ENCODE measurements around the gene EIF4A3. TPM values are rescaled to one million over a fixed set of nuclear protein-coding genes. Genes with fewer than 3 reads are reported as not detected.

The EIF4A3 gene
- total and polyA plus RNA-seq, 9 of the 15 experiments (the other 6 are each of a cell fraction or from before 2014, with no cell fraction given) = 62.7 to 171 (median 127) TPM

DNA sequence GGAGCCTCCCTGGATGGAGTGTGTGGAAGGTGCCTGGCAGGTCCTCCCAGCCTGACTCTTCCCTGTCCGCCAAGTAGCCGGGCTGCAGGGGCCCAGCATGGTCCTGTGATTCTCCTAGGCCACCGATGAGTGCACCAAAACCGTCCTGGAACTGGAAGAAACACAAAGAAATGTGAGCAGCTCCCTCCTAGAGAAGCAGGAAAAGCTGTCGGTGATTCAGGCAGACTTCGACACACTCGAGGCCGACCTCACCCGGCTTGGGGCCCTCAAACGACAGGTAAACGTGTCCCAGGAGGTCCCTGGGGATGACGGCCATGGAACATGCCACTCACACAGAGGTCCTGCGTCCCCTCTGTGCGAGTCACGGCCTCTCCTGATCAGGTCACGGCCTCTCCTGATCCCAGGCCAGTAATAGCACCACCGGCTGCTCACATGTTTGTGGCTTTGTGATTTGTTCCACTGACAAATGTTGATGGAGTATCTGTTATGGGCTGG is 49.8 kb downstream of the EIF4A3 start:
- ChIA-PET POLR2A (interaction anchor here (0.6 kb wide), 1 partner anchor 724 kb away, joined by 4 read pairs; no protein-coding TSS in a partner anchor), CTCF (ENCODE audit: low intra/inter-chr PET ratio) (no interaction called here)
- no TSS peak for BruUV-seq (replicated peaks)
- H3K4me1 ChIP-seq (replicated peaks in 1 of 2; ENCODE audit: control insufficient read depth in 2 of 2, insufficient read depth in 2 of 2, low read length in 2 of 2) = peaks cover 3 to 32% of the 10 kb centered on the region in 2 experiments; a peak in 4 of 5 replicates
- H3K27me3 ChIP-seq (ENCODE audit: control insufficient read depth in 2 of 2, insufficient read depth in 2 of 2, low read length in 2 of 2) = peaks cover 21 to 44% of the 10 kb centered on the region in 2 experiments; a peak in 4 of 5 replicates
- H2AFZ ChIP-seq (ENCODE audit: low read depth, low read length) = no peak overlapping the region
- no peak overlapping the region for H3K27ac ChIP-seq (ENCODE audit: extremely low read depth, low read depth, low read length)
- no peaks in the 10 kb centered on the region for H3K9me1 ChIP-seq (ENCODE audit: control insufficient read depth, insufficient read depth, low read length)
- FAIRE-seq (no peak), DNase-seq (ENCODE audit: extremely low read depth in 1 of 4, low spot score in 3 of 4) (no peak), ATAC-seq (no peak)
- intact Hi-C loops (cut with micrococcal nuclease) (no loop called here), in situ Hi-C loops (cut with MboI) (no loop called here)
- 10% methylated on average over 17 of the region's 17 CpGs for WGBS (ENCODE audit: insufficient coverage, low coverage, missing lambda C conversion rate)
- H3K9me3 ChIP-seq (replicated peaks; ENCODE audit: control insufficient read depth, insufficient read depth, low read depth, low read length) = no peaks in the 10 kb centered on the region
- no peak overlapping the region for H3K4me2 ChIP-seq (ENCODE audit: insufficient read depth, low read length)
- no peak overlapping the region; a peak in 1 of 4 replicates for H3K9ac ChIP-seq (ENCODE audit: insufficient read depth in 1 of 2, low read depth in 2 of 2, low read length in 2 of 2)
- H4K20me1 ChIP-seq (replicated peaks; ENCODE audit: control insufficient read depth, insufficient read depth, low read length) = no peaks in the 10 kb centered on the region
- TF ChIP-seq PHTF2 (CRISPR knock-in tag; IDR thresholded peaks at IDR 0.05) = no peak
- no peak for TF ChIP-seq MEF2D (tag; conservative IDR thresholded peaks at IDR 0.05; ENCODE audit: low read depth)
- no peak for TF ChIP-seq ZSCAN32 (CRISPR knock-in tag; IDR thresholded peaks at IDR 0.05)
- no peak for TF ChIP-seq ZNF3 (CRISPR knock-in tag; IDR thresholded peaks at IDR 0.05)
- TF ChIP-seq, protein P1, sequence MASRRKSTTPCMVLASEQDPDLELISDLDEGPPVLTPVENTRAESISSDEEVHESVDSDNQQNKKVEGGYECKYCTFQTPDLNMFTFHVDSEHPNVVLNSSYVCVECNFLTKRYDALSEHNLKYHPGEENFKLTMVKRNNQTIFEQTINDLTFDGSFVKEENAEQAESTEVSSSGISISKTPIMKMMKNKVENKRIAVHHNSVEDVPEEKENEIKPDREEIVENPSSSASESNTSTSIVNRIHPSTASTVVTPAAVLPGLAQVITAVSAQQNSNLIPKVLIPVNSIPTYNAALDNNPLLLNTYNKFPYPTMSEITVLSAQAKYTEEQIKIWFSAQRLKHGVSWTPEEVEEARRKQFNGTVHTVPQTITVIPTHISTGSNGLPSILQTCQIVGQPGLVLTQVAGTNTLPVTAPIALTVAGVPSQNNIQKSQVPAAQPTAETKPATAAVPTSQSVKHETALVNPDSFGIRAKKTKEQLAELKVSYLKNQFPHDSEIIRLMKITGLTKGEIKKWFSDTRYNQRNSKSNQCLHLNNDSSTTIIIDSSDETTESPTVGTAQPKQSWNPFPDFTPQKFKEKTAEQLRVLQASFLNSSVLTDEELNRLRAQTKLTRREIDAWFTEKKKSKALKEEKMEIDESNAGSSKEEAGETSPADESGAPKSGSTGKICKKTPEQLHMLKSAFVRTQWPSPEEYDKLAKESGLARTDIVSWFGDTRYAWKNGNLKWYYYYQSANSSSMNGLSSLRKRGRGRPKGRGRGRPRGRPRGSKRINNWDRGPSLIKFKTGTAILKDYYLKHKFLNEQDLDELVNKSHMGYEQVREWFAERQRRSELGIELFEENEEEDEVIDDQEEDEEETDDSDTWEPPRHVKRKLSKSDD (conservative IDR thresholded peaks at IDR 0.05; ENCODE audit: low read length) = no peak
- TF ChIP-seq PYGO2 (tag; IDR thresholded peaks at IDR 0.05) = no peak
- TF ChIP-seq MTA3 (IDR thresholded peaks at IDR 0.05; ENCODE audit: borderline replicate concordance) = no peak
- no peak for TF ChIP-seq NRF1 (conservative IDR thresholded peaks at IDR 0.05 in 1 of 2, IDR thresholded peaks at IDR 0.05 in 1 of 2)
- no peak for TF ChIP-seq WHSC1 (IDR thresholded peaks at IDR 0.05; ENCODE audit: low read length)
- no peak for TF ChIP-seq CHCHD3 (CRISPR knock-in tag; IDR thresholded peaks at IDR 0.05)
- TF ChIP-seq ZNF778 (CRISPR knock-in tag; IDR thresholded peaks at IDR 0.05) = no peak
- TF ChIP-seq SLC30A9 (CRISPR knock-in tag; IDR thresholded peaks at IDR 0.05) = no peak
- TF ChIP-seq ZNF717 (CRISPR knock-in tag; IDR thresholded peaks at IDR 0.05) = no peak
- no peak for TF ChIP-seq ZNF764 (CRISPR knock-in tag; IDR thresholded peaks at IDR 0.05; ENCODE audit: low read depth)
- TF ChIP-seq FOSL1 (tag; conservative IDR thresholded peaks at IDR 0.05) = no peak
- no peak for TF ChIP-seq CBX1 (IDR thresholded peaks at IDR 0.05; ENCODE audit: low read depth)
- TF ChIP-seq, protein P2, sequence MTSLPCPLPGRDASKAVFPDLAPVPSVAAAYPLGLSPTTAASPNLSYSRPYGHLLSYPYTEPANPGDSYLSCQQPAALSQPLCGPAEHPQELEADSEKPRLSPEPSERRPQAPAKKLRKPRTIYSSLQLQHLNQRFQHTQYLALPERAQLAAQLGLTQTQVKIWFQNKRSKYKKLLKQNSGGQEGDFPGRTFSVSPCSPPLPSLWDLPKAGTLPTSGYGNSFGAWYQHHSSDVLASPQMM (CRISPR knock-in tag; IDR thresholded peaks at IDR 0.05) = no peak
- no peak for TF ChIP-seq BMI1 (IDR thresholded peaks at IDR 0.05; ENCODE audit: low read length)
- no peak for TF ChIP-seq POLR2B (IDR thresholded peaks at IDR 0.05; ENCODE audit: low read depth, partially characterized antibody)
- H3K36me3 ChIP-seq (ENCODE audit: control insufficient read depth, insufficient read depth, low read length) = no peaks in the 10 kb centered on the region
- no peak overlapping the region for H3K4me3 ChIP-seq
- no peaks in the 10 kb centered on the region for H3K79me2 ChIP-seq (ENCODE audit: control insufficient read depth, insufficient read depth, low read length)
